ENCODE results near the gene TIE1.
A peak's percentile ranks its signal among the peaks of the same experiment; 100 is the strongest.
"Not testable (repeated sequence)": the region's sequence is repeated elsewhere in the genome, so short reads cannot be mapped to it uniquely, and the experiment has no call there.

The TIE1 gene

GRCh38 chr1:43366179-43366578, 65.4 kb downstream of the TIE1 start:
- DNase-seq = no peak

GRCh38 chr1:43366601-43367025, 65.8 kb downstream of the TIE1 start:
- no peak for DNase-seq

DNA sequence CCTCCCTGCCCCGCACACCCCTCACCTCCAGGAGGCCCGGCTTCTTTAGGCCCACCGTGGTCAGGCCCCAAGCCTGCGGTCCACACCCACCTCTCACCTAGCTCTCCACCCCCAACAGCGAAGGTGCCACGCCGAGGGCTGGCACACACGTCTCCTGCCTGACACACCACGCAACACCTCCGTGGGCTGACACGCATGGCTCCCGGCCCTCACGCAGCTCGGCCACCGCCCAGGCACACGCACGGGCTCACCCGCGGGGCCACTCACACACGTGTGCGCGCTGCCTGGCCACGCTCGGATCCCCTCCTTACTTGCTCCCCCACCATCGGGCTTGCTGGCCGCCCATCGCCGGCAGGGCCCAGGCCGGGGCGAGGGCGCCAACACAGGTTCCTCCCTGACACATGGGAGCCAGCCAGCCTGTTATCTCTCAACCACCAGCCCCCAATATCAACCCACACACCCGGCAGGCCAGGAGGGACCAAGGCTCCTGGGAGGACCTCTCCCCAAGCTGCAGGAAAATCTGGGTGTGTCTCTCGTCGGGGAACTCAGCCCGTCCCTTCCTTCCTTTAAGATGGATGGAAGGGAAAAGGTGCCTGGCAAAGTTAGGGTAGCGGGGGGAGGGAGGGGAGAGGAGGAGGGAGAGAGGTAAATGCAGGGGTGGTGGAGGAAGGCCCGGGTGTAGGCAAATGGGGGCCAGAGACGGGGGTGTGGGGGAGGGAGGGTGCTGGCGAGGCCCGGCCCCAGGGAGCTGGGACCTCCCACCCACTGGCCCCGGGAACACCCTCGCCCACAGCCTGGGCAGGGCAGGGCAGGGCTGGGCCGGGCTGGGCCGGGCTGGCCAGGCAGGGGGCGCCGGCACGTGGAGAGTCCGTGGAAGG, 66.5 kb downstream of the TIE1 start:
- no peak for DNase-seq

DNA sequence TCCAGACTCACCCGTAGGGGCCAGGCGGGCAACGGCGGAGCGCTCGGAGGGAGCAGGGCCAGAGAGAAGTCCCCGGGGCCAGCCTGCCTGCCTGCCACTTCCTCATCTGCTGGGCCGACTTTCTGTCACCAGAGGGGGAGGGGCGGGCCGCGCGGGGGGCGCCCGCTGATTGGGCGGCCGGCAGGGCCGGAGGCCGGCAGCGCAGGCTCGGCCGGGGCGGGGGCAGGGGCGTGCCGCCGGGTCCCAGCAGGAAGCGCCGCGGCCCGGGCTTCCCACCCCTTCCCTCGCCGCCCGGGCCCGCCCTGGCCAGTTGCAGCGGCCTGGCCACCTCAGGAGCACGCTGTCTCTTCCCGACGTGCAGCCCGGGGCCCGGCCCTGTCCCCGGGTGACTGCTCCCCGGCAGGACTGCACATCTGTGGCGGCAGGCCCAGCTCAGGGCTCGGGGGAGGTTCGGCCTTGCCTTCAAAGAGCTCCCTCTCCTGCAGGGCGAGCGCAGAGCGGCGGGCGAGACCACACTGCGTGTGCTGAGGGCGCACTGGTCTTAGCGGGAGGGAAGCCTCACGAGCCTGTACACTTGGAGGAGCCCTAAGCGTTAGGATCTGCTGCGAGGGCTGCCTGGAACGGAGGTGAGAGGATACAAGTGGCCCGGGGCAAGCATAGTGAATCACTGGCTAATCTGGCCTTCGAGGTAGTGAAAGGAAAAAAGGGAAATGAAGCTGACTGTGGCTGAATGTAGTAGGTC, 67.3 kb downstream of the TIE1 start, which contains the start of gene ELOVL1:
Gene ELOVL1, minus strand, starts transcription at position 108 of the 742 bp plus-strand sequence. CDS start 2,402 bp downstream, outside the sequence.
- peak; percentile 84 for DNase-seq

DNA sequence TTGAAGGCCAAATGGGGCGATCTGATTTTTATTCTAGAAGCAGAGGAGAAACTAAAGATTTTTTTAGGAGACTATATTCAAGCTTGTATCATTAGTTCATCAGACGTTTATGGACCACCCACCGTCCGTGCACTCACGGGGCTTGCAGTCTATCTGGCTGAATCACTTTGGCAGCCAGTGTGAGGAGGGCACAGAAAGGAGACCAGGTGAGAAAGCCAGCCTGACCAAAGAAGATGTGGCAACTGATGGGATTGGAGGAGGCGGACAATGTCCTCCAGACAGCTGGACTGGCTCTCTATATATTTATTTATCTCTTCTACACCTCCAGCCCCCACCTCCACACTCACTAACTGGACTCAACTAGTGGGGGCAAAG, 67.9 kb downstream of the TIE1 start:
- no peak for DNase-seq

DNA sequence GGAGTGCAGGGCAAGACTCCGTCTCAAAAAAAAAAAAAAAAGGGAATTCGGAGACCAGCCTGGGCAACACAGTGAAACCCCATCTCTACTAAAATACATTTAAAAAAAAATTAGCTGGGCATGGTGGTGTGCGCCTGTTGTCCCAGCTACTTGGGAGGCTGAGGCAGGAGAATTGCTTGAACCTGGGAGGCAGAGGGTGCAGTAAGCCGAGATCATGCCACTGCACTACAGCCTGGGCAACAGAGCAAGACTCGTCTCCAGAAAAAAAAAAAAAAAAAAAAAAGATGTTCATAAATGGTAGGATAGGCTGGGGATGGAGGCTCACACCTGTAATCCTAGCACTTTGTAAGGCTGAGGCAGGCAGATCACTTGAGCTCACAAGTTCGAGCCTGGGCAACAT, 69.0 kb downstream of the TIE1 start:
- not testable (repeated sequence) for DNase-seq

- no peak for DNase-seq
Measured at GRCh38 chr1:43370564-43370963, 69.8 kb downstream of the TIE1 start.

DNA sequence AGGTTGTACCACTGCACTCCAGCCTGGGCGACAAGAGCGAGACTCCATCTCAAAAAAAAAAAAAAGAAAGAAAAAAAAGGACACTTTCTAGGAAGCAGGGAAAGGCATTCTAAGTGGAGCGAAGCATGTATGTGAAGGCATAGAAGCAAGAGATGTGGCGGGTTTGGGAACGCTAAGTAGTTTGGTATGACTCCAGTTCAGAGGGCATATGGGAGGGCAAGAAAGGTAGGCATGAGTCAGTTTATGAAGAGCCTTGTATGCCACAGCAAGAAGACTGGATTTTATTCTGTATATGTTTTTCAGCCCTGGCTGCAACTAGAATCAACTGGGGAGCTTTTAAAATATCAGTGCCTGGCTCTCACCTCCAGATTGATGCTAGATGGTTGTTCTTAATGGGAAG, 71.4 kb downstream of the TIE1 start:
- no peak for DNase-seq

Measured in NCI-H2171 (cell line).